Activated naive CD8-positive, alpha-beta T cell treated with anti-CD3 and anti-CD28 coated beads for 36 hours (primary cell): ENCODE measurements around the gene MYT1. TPM values are rescaled to one million over a fixed set of nuclear protein-coding genes. Genes with fewer than 3 reads are reported as not detected.
"Not testable (repeated sequence)": the region's sequence is repeated elsewhere in the genome, so short reads cannot be mapped to it uniquely, and the experiment has no call there.

ENCODE experiments used
- DNase-seq: peaks from one replicate; pipeline ENCODE4 v3.0.0; 2021
- H3K27ac Mint-ChIP-seq: one replicate; pipeline ENCODE4 v1.8.0; 2022; ENCODE audit warnings: mild to moderate bottlenecking, moderate library complexity, mixed read lengths
- H3K27me3 Mint-ChIP-seq: one replicate; pipeline ENCODE4 v1.8.0; 2022; ENCODE audit warnings: mild to moderate bottlenecking, mixed read lengths
- H3K36me3 Mint-ChIP-seq: one replicate; pipeline ENCODE4 v1.8.0; 2021; ENCODE audit warnings: mild to moderate bottlenecking, mixed read lengths
- H3K4me1 Mint-ChIP-seq: one replicate; pipeline ENCODE4 v1.8.0; 2021; ENCODE audit warnings: mixed read lengths
- H3K4me3 Mint-ChIP-seq: one replicate; pipeline ENCODE4 v1.8.0; 2022; ENCODE audit warnings: mild to moderate bottlenecking, moderate library complexity, mixed read lengths
- H3K9me3 Mint-ChIP-seq: one replicate; pipeline ENCODE4 v1.8.0; 2022; ENCODE audit warnings: mixed read lengths
- total RNA-seq, 2 experiments: library from RNA; stranded (reverse); gene quantifications; one replicate each; pipeline ENCODE4 v1.2.3, GENCODE V29; 2021

Gene MYT1
- total RNA-seq, 2 experiments from 2014 or later: 0.44 TPM; not detected in 1

- H3K27ac Mint-ChIP-seq: no peak overlapping the region
- H3K27me3 Mint-ChIP-seq: no peaks in the 10 kb centered on the region
- H3K36me3 Mint-ChIP-seq: peaks cover 3% of the 10 kb centered on the region
- no peak for DNase-seq
- H3K9me3 Mint-ChIP-seq: no peaks in the 10 kb centered on the region
- peaks cover 19% of the 10 kb centered on the region for H3K4me1 Mint-ChIP-seq
- H3K4me3 Mint-ChIP-seq: no peak overlapping the region
Measured at GRCh38 chr20:64268174-64268573, 103.9 kb downstream of the MYT1 start.

- no peak for DNase-seq
- Mint-ChIP-seq H3K4me1 (peaks cover 6% of the 10 kb centered on the region), H3K27me3 (no peaks in the 10 kb centered on the region), H3K27ac (no peak overlapping the region), H3K36me3 (peaks cover 3% of the 10 kb centered on the region), H3K9me3 (no peaks in the 10 kb centered on the region), H3K4me3 (no peak overlapping the region)
Measured at GRCh38 chr20:64269604-64270411, 105.6 kb downstream of the MYT1 start.

- no peak overlapping the region for H3K27ac Mint-ChIP-seq
Measured at GRCh38 chr20:64271636-64272035, 107.4 kb downstream of the MYT1 start.

GRCh38 chr20:64273109-64273508 is 108.9 kb downstream of the MYT1 start:
- no peak overlapping the region for H3K27ac Mint-ChIP-seq
- no peaks in the 10 kb centered on the region for H3K9me3 Mint-ChIP-seq
- no peak overlapping the region for H3K4me3 Mint-ChIP-seq
- no peaks in the 10 kb centered on the region for H3K36me3 Mint-ChIP-seq
- peaks cover 4% of the 10 kb centered on the region for H3K4me1 Mint-ChIP-seq
- H3K27me3 Mint-ChIP-seq: no peaks in the 10 kb centered on the region
- no peak for DNase-seq

More at GRCh38 chr20:64271636-64272035, 107.4 kb downstream of the MYT1 start:
- peaks cover 4% of the 10 kb centered on the region for H3K4me1 Mint-ChIP-seq
- H3K36me3 Mint-ChIP-seq: no peaks in the 10 kb centered on the region
- no peaks in the 10 kb centered on the region for H3K9me3 Mint-ChIP-seq
- no peaks in the 10 kb centered on the region for H3K27me3 Mint-ChIP-seq
- H3K4me3 Mint-ChIP-seq: no peak overlapping the region
- no peak for DNase-seq

GRCh38 chr20:64276817-64277216 is 112.6 kb downstream of the MYT1 start:
- Mint-ChIP-seq H3K27ac (no peak overlapping the region), H3K4me1 (peaks cover 10% of the 10 kb centered on the region), H3K4me3 (no peak overlapping the region), H3K27me3 (no peaks in the 10 kb centered on the region), H3K36me3 (no peaks in the 10 kb centered on the region), H3K9me3 (no peaks in the 10 kb centered on the region)
- DNase-seq: no peak

GRCh38 chr20:64277571-64278316 is 113.5 kb downstream of the MYT1 start:
- Mint-ChIP-seq H3K9me3 (no peaks in the 10 kb centered on the region), H3K27ac (no peak overlapping the region), H3K27me3 (no peaks in the 10 kb centered on the region), H3K4me3 (no peak overlapping the region), H3K36me3 (no peaks in the 10 kb centered on the region), H3K4me1 (peaks cover 15% of the 10 kb centered on the region)
- DNase-seq: no peak

- H3K4me3 Mint-ChIP-seq: no peak overlapping the region
- peaks cover 17% of the 10 kb centered on the region for H3K4me1 Mint-ChIP-seq
- H3K9me3 Mint-ChIP-seq: no peaks in the 10 kb centered on the region
- H3K36me3 Mint-ChIP-seq: no peaks in the 10 kb centered on the region
- DNase-seq: no peak
- H3K27me3 Mint-ChIP-seq: no peaks in the 10 kb centered on the region
- no peak overlapping the region for H3K27ac Mint-ChIP-seq
Measured at GRCh38 chr20:64278317-64278681, 114.0 kb downstream of the MYT1 start.

GRCh38 chr20:64279826-64280459 is 115.7 kb downstream of the MYT1 start:
- H3K4me1 Mint-ChIP-seq: peaks cover 16% of the 10 kb centered on the region
- DNase-seq: no peak
- H3K27ac Mint-ChIP-seq: no peak overlapping the region
- no peak overlapping the region for H3K4me3 Mint-ChIP-seq
- no peaks in the 10 kb centered on the region for H3K9me3 Mint-ChIP-seq
- no peaks in the 10 kb centered on the region for H3K27me3 Mint-ChIP-seq
- H3K36me3 Mint-ChIP-seq: no peaks in the 10 kb centered on the region

GRCh38 chr20:64280460-64280843 is 116.2 kb downstream of the MYT1 start:
- Mint-ChIP-seq H3K27ac (no peak overlapping the region), H3K4me3 (no peak overlapping the region), H3K9me3 (no peaks in the 10 kb centered on the region), H3K4me1 (peaks cover 14% of the 10 kb centered on the region), H3K27me3 (no peaks in the 10 kb centered on the region), H3K36me3 (no peaks in the 10 kb centered on the region)
- no peak for DNase-seq

- H3K27ac Mint-ChIP-seq: no peak overlapping the region
- DNase-seq: no peak
- no peaks in the 10 kb centered on the region for H3K27me3 Mint-ChIP-seq
- no peak overlapping the region for H3K4me3 Mint-ChIP-seq
- H3K36me3 Mint-ChIP-seq: no peaks in the 10 kb centered on the region
- peaks cover 14% of the 10 kb centered on the region for H3K4me1 Mint-ChIP-seq
- no peaks in the 10 kb centered on the region for H3K9me3 Mint-ChIP-seq
Measured at GRCh38 chr20:64283646-64284045, 119.4 kb downstream of the MYT1 start.

- H3K27ac Mint-ChIP-seq, H3K27me3 Mint-ChIP-seq, H3K4me3 Mint-ChIP-seq, H3K9me3 Mint-ChIP-seq, H3K36me3 Mint-ChIP-seq: not testable (repeated sequence)
- peak; percentile 95 for DNase-seq
- H3K4me1 Mint-ChIP-seq: peaks cover 11% of the 10 kb centered on the region
Measured at GRCh38 chr20:64285579-64286446, 121.6 kb downstream of the MYT1 start.

- H3K4me1 Mint-ChIP-seq, H3K36me3 Mint-ChIP-seq, DNase-seq, H3K27ac Mint-ChIP-seq, H3K9me3 Mint-ChIP-seq, H3K4me3 Mint-ChIP-seq, H3K27me3 Mint-ChIP-seq: not testable (repeated sequence)
Measured at GRCh38 chr20:64286447-64287263, 122.4 kb downstream of the MYT1 start.

GRCh38 chr20:64287264-64287590 is 123.0 kb downstream of the MYT1 start:
- not testable (repeated sequence) for DNase-seq, H3K36me3 Mint-ChIP-seq, H3K4me1 Mint-ChIP-seq, H3K27me3 Mint-ChIP-seq, H3K4me3 Mint-ChIP-seq, H3K9me3 Mint-ChIP-seq, H3K27ac Mint-ChIP-seq
